K562 (cell line): ENCODE results near the gene NPVF. TPM values are rescaled to one million over a fixed set of nuclear protein-coding genes. Genes with fewer than 3 reads are reported as not detected.

Experiments used
- CBX1 ChIP-seq: sonication (generic); IDR thresholded peaks from 2 replicates; pipeline ENCODE4 v1.6.1; 2016; ENCODE audit warnings: antibody characterized with exemption, low read depth, mild to moderate bottlenecking
- CEBPG ChIP-seq, 3 experiments: fragments of 200-800 bp in 1 of 3; sonication (Bioruptor generic) in 1 of 3; sonication (generic) in 1 of 3; formaldehyde crosslinking in 1 of 3; IDR thresholded peaks in 2 of 3; conservative IDR thresholded peaks in 1 of 3; 2 replicates each; pipeline versions ENCODE4 v1.6.1 to v1.8.0; 2016 to 2022; ENCODE audit warnings: missing compliant biosample characterization in 2 of 3, missing genetic modification characterization in 2 of 3, mild to moderate bottlenecking in 1 of 3, missing genetic modification reagents in 1 of 3
- FOXK2 ChIP-seq, 2 experiments: fragments of 450-650 bp; IDR thresholded peaks in 1 of 2; conservative IDR thresholded peaks in 1 of 2; 2 replicates each; pipeline ENCODE4 v1.6.1; 2016; ENCODE audit warnings: low read depth in 2 of 2, mild to moderate bottlenecking in 1 of 2
- KAT7 ChIP-seq: sonication (generic); formaldehyde crosslinking; IDR thresholded peaks from 2 replicates; pipeline ENCODE4 v1.8.0; 2022; ENCODE audit warnings: missing genetic modification reagents, mild to moderate bottlenecking, borderline replicate concordance
- RBM15 ChIP-seq: fragments of 200-400 bp; formaldehyde crosslinking; IDR thresholded peaks from 2 replicates; pipeline ENCODE4 v1.6.1; 2018; ENCODE audit warnings: mild to moderate bottlenecking, low read length, moderate library complexity; ENCODE audit not compliant: insufficient read depth
- SMAD4 ChIP-seq: fragments of 250-450 bp; sonication (Bioruptor Pico); conservative IDR thresholded peaks from 2 replicates; pipeline ENCODE4 v1.8.0; 2021; ENCODE audit warnings: inconsistent platforms, mild to moderate bottlenecking, moderate library complexity
- ZNF232 ChIP-seq: sonication (generic); formaldehyde crosslinking; IDR thresholded peaks from 2 replicates; pipeline ENCODE4 v1.8.0; 2022; ENCODE audit warnings: mild to moderate bottlenecking, missing genetic modification reagents
- ZNF318 ChIP-seq, 2 experiments: fragments of 450-650 bp; IDR thresholded peaks; 2 replicates each; pipeline ENCODE4 v1.6.1; 2016; ENCODE audit warnings: mild to moderate bottlenecking in 2 of 2, borderline replicate concordance in 1 of 2, low read depth in 1 of 2, moderate library complexity in 1 of 2
- polyA plus RNA-seq, 8 experiments: library from polyadenylated mRNA; depleted of rRNA in 4 of 8; stranded (reverse) in 5 of 8; unstranded in 3 of 8; fragments of >200 nt; fragmentation: Nextera tagmentation in 2 of 8; fragmentation: Illumina TruSeq in 1 of 8; extraction: Ambion mirVana in 2 of 8; extraction: Trizol in 1 of 8; gene quantifications; 2 replicates each; pipeline versions ENCODE4 v1.2.1 to v1.2.3, GENCODE V29; 2011 to 2014; ENCODE audit warnings: inconsistent platforms in 1 of 8, missing spikeins in 1 of 8
- total RNA-seq, 7 experiments: library from RNA; depleted of rRNA in 6 of 7; stranded (reverse); fragments of >200 nt in 6 of 7; fragmentation: Illumina TruSeq in 2 of 7; extraction: Trizol in 2 of 7; gene quantifications; 2 replicates each; pipeline versions ENCODE4 v1.2.1 to v1.2.3, GENCODE V29; 2011 to 2021; ENCODE audit warnings: low replicate concordance in 1 of 7
- TF ChIP-seq, protein P1 (sequence below), 2 experiments: fragments of 450-650 bp; formaldehyde crosslinking in 1 of 2; IDR thresholded peaks; 2 replicates each; pipeline versions ENCODE4 v1.4.0 to v1.6.1; 2014 to 2020; ENCODE audit warnings: mild to moderate bottlenecking in 2 of 2, borderline replicate concordance in 1 of 2, low read depth in 1 of 2

The NPVF gene
- total and polyA plus RNA-seq, 9 of the 15 experiments (the other 6 are each of a cell fraction or from before 2014, with no cell fraction given), result not detected

GRCh38 chr7:25216837-25217236, 11.4 kb downstream of the NPVF start (continued):
- TF ChIP-seq, protein P1, sequence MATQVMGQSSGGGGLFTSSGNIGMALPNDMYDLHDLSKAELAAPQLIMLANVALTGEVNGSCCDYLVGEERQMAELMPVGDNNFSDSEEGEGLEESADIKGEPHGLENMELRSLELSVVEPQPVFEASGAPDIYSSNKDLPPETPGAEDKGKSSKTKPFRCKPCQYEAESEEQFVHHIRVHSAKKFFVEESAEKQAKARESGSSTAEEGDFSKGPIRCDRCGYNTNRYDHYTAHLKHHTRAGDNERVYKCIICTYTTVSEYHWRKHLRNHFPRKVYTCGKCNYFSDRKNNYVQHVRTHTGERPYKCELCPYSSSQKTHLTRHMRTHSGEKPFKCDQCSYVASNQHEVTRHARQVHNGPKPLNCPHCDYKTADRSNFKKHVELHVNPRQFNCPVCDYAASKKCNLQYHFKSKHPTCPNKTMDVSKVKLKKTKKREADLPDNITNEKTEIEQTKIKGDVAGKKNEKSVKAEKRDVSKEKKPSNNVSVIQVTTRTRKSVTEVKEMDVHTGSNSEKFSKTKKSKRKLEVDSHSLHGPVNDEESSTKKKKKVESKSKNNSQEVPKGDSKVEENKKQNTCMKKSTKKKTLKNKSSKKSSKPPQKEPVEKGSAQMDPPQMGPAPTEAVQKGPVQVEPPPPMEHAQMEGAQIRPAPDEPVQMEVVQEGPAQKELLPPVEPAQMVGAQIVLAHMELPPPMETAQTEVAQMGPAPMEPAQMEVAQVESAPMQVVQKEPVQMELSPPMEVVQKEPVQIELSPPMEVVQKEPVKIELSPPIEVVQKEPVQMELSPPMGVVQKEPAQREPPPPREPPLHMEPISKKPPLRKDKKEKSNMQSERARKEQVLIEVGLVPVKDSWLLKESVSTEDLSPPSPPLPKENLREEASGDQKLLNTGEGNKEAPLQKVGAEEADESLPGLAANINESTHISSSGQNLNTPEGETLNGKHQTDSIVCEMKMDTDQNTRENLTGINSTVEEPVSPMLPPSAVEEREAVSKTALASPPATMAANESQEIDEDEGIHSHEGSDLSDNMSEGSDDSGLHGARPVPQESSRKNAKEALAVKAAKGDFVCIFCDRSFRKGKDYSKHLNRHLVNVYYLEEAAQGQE (IDR thresholded peaks at IDR 0.05; ENCODE audit: borderline replicate concordance), result peak; percentile 5; the same call in 1 of the 2 replicates
- TF ChIP-seq, protein P1 (CRISPR knock-in tag; IDR thresholded peaks at IDR 0.05; ENCODE audit: low read depth), result no peak
- 0 out of 4 replicates have a peak, but pooled peaks of 1 of the 2 experiments have one; percentile 31 for TF ChIP-seq FOXK2 (conservative IDR thresholded peaks at IDR 0.05 in 1 of 2, IDR thresholded peaks at IDR 0.05 in 1 of 2; ENCODE audit: low read depth in 2 of 2)
- no peak for TF ChIP-seq SMAD4
- no peak for TF ChIP-seq CBX1
- TF ChIP-seq RBM15, result no peak
- TF ChIP-seq ZNF318 (IDR thresholded peaks at IDR 0.05; ENCODE audit: borderline replicate concordance in 1 of 2, low read depth in 1 of 2), result no peak
- no peak for TF ChIP-seq ZNF232
- no peak for TF ChIP-seq CEBPG (CRISPR knock-in tag; IDR thresholded peaks at IDR 0.05)
- peak in 1 of 2 experiments; percentile 65; a peak in 2 of 4 replicates for TF ChIP-seq CEBPG (tag; conservative IDR thresholded peaks at IDR 0.05 in 1 of 2, IDR thresholded peaks at IDR 0.05 in 1 of 2)
- TF ChIP-seq KAT7 (CRISPR knock-in tag), result no peak
